GM21528 (cell line): ENCODE measurements around the gene SLC45A3.

Source experiments
- ATAC-seq: cut with Tn5 transposase; IDR thresholded peaks from one replicate; pipeline ENCODE4 v1.9.1; 2021; ENCODE audit warnings: mild to moderate bottlenecking, moderate library complexity; ENCODE audit not compliant: unreplicated experiment, low FRiP score

Gene SLC45A3

GRCh38 chr1:205701891-205702290 lies 21.6 kb upstream of the SLC45A3 start:
- no peak for ATAC-seq

GRCh38 chr1:205701420-205701819 lies 21.1 kb upstream of the SLC45A3 start:
- ATAC-seq: no peak

GRCh38 chr1:205700865-205701401 lies 20.6 kb upstream of the SLC45A3 start:
- ATAC-seq: no peak

- ATAC-seq: no peak
Observed at GRCh38 chr1:205699416-205699815, 19.1 kb upstream of the SLC45A3 start.

- ATAC-seq: no peak
Observed at GRCh38 chr1:205698921-205699320, 18.6 kb upstream of the SLC45A3 start.

- no peak for ATAC-seq
Observed at GRCh38 chr1:205693421-205693991, 13.2 kb upstream of the SLC45A3 start.

- ATAC-seq: no peak
Observed at GRCh38 chr1:205692423-205692822, 12.1 kb upstream of the SLC45A3 start.

GRCh38 chr1:205690122-205690756 lies 9.9 kb upstream of the SLC45A3 start:
- no peak for ATAC-seq

GRCh38 chr1:205689479-205689878 lies 9.2 kb upstream of the SLC45A3 start:
- no peak for ATAC-seq

GRCh38 chr1:205688171-205689080 lies 8.1 kb upstream of the SLC45A3 start:
- ATAC-seq: no peak

GRCh38 chr1:205687242-205687641 lies 6.9 kb upstream of the SLC45A3 start:
- ATAC-seq: no peak

- ATAC-seq: no peak
Observed at GRCh38 chr1:205681364-205681763, 1.1 kb upstream of the SLC45A3 start.

GRCh38 chr1:205678286-205679111 lies 1.8 kb downstream of the SLC45A3 start:
- no peak for ATAC-seq

GRCh38 chr1:205677167-205677566 lies 3.1 kb downstream of the SLC45A3 start:
- no peak for ATAC-seq

GRCh38 chr1:205676597-205676996 lies 3.7 kb downstream of the SLC45A3 start:
- no peak for ATAC-seq

- no peak for ATAC-seq
Observed at GRCh38 chr1:205676002-205676401, 4.3 kb downstream of the SLC45A3 start.

- no peak for ATAC-seq
Observed at GRCh38 chr1:205675247-205675646, 5.1 kb downstream of the SLC45A3 start.

- ATAC-seq: no peak
Observed at GRCh38 chr1:205672970-205673369, 7.3 kb downstream of the SLC45A3 start.

- ATAC-seq: no peak
Observed at GRCh38 chr1:205672395-205672889, 7.9 kb downstream of the SLC45A3 start.
